Neural progenitor cell (in vitro differentiated cells): ENCODE measurements around the gene GEMIN8. TPM values are rescaled to one million over a fixed set of nuclear protein-coding genes. Genes with fewer than 3 reads are reported as not detected.

Source experiments
- DNase-seq: peaks from one replicate; pipeline ENCODE4 v3.0.0-alpha.2; 2016; ENCODE audit warnings: low spot score
- H2AFZ ChIP-seq: fragments of 200-600 bp; sonication (generic); replicated peaks from 2 replicates; pipeline ENCODE4 v1.6.1; 2016; ENCODE audit warnings: antibody characterized with exemption
- H3F3A ChIP-seq: fragments of 200-600 bp; sonication (generic); 2 replicates; pipeline ENCODE4 v1.6.1; 2016; ENCODE audit warnings: antibody characterized with exemption, low read depth
- H3K27ac ChIP-seq: fragments of 200-600 bp; sonication (generic); 2 replicates; pipeline ENCODE4 v1.5.1; 2016; ENCODE audit warnings: mild to moderate bottlenecking
- H3K27me3 ChIP-seq: fragments of 200-600 bp; sonication (generic); 2 replicates; pipeline ENCODE4 v1.6.1; 2016; ENCODE audit warnings: mild to moderate bottlenecking, moderate library complexity
- H3K36me3 ChIP-seq: fragments of 200-600 bp; sonication (generic); 2 replicates; pipeline ENCODE4 v1.5.1; 2016
- H3K4me1 ChIP-seq: fragments of 200-600 bp; sonication (generic); 2 replicates; pipeline ENCODE4 v1.6.1; 2016; ENCODE audit warnings: mixed run types
- H3K4me2 ChIP-seq: fragments of 200-600 bp; sonication (generic); 2 replicates; pipeline ENCODE4 v1.6.1; 2016
- H3K4me3 ChIP-seq: fragments of 200-600 bp; sonication (generic); 2 replicates; pipeline ENCODE4 v1.5.1; 2016
- H3K79me2 ChIP-seq: fragments of 200-600 bp; sonication (generic); 2 replicates; pipeline ENCODE4 v1.6.1; 2016; ENCODE audit warnings: low read depth
- H3K9ac ChIP-seq: fragments of 200-600 bp; sonication (generic); 2 replicates; pipeline ENCODE4 v1.6.1; 2016
- H3K9me3 ChIP-seq: fragments of 200-600 bp; sonication (generic); 2 replicates; pipeline ENCODE4 v1.5.1; 2016; ENCODE audit warnings: low read depth
- H4K20me1 ChIP-seq: fragments of 200-600 bp; sonication (generic); 2 replicates; pipeline ENCODE4 v1.6.1; 2016; ENCODE audit warnings: low read depth
- H3K27ac Mint-ChIP-seq: 3 replicates; pipeline ENCODE4 v1.8.0; 2021; ENCODE audit warnings: mixed read lengths
- H3K27me3 Mint-ChIP-seq: 2 replicates; pipeline ENCODE4 v1.8.0; 2022; ENCODE audit warnings: low read depth, mild to moderate bottlenecking, inconsistent platforms, moderate library complexity, mixed read lengths; ENCODE audit not compliant: insufficient read depth
- H3K36me3 Mint-ChIP-seq: 3 replicates; pipeline ENCODE4 v1.8.0; 2021; ENCODE audit warnings: mixed read lengths
- H3K4me1 Mint-ChIP-seq: 3 replicates; pipeline ENCODE4 v1.8.0; 2021; ENCODE audit warnings: mixed read lengths
- H3K4me3 Mint-ChIP-seq: 3 replicates; pipeline ENCODE4 v1.8.0; 2021; ENCODE audit warnings: mild to moderate bottlenecking, moderate library complexity, mixed read lengths
- H3K9me3 Mint-ChIP-seq: 3 replicates; pipeline ENCODE4 v1.8.0; 2020; ENCODE audit warnings: mixed read lengths
- EZH2 ChIP-seq: fragments of 200-600 bp; sonication (generic); IDR thresholded peaks from 2 replicates; pipeline ENCODE4 v1.6.1; 2017; ENCODE audit warnings: antibody characterized with exemption, mild to moderate bottlenecking, moderate library complexity
- EZH2phosphoT487 ChIP-seq: fragments of 200-600 bp; sonication (generic); IDR thresholded peaks from 2 replicates; pipeline ENCODE4 v1.6.1; 2017; ENCODE audit warnings: antibody characterized with exemption
- total RNA-seq: library from RNA; depleted of rRNA; stranded (reverse); fragments of >200 nt; gene quantifications from 2 replicates; pipeline ENCODE4 v1.2.3, GENCODE V29; 2015; ENCODE audit warnings: low replicate concordance
- TF ChIP-seq, protein P1 (sequence below): fragments of 200-600 bp; sonication (generic); IDR thresholded peaks from 2 replicates; pipeline ENCODE4 v1.5.1; 2017; ENCODE audit warnings: antibody characterized with exemption, mild to moderate bottlenecking

GEMIN8 gene
- total RNA-seq, 1 donor from 2014 or later, result 18.0 TPM

DNA sequence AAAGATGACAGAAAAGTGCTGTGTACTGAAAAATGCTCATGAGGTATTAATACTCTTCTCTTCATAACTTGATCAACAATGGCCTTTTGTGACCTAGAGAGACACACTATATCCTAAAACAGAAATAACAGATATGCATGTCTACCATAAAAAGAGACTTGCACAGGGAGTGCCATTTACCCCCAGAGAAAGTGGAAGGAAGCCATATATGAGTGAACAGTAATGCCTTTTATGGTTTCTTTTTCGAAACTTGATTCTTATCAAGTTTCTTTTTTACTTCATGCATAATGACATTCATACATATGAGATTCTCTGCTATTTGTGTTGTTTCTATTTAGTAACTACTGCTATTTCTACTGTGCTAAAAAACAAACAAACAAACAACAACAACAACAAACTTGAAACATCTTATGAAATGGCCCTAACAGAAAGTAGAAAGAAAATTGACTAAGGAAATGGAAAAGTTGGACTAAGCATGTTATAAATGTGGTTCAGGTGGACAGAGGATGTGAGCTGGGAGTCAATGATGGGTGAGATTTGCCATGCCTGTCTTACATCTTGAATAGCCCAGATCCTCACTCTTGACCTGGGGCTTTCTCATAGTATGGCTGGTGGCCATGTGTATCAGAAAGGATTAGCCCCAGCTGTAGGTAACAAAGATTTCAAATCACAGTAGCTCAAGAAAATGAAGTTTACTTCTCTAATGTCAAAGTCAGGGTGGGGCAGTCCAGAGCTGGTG lies 43.8 kb downstream of the GEMIN8 start:
- H3K27me3 ChIP-seq, result no peaks in the 10 kb centered on the region
- H3K27me3 Mint-ChIP-seq, result peaks cover 3% of the 10 kb centered on the region
- H3K79me2 ChIP-seq, result no peaks in the 10 kb centered on the region
- no peaks in the 10 kb centered on the region for H3K36me3 ChIP-seq
- no peak overlapping the region for H3K9ac ChIP-seq
- no peak overlapping the region for H2AFZ ChIP-seq
- no peak overlapping the region for H3K27ac Mint-ChIP-seq
- no peaks in the 10 kb centered on the region for H3F3A ChIP-seq
- no peak overlapping the region for H3K4me2 ChIP-seq
- DNase-seq, result no peak
- H3K36me3 Mint-ChIP-seq, result no peaks in the 10 kb centered on the region
- H3K4me3 ChIP-seq, result no peak overlapping the region
- no peaks in the 10 kb centered on the region for H3K4me1 Mint-ChIP-seq
- H3K27ac ChIP-seq, result no peak overlapping the region
- TF ChIP-seq EZH2phosphoT487 (no peak), EZH2 (no peak)
- TF ChIP-seq, protein P1, sequence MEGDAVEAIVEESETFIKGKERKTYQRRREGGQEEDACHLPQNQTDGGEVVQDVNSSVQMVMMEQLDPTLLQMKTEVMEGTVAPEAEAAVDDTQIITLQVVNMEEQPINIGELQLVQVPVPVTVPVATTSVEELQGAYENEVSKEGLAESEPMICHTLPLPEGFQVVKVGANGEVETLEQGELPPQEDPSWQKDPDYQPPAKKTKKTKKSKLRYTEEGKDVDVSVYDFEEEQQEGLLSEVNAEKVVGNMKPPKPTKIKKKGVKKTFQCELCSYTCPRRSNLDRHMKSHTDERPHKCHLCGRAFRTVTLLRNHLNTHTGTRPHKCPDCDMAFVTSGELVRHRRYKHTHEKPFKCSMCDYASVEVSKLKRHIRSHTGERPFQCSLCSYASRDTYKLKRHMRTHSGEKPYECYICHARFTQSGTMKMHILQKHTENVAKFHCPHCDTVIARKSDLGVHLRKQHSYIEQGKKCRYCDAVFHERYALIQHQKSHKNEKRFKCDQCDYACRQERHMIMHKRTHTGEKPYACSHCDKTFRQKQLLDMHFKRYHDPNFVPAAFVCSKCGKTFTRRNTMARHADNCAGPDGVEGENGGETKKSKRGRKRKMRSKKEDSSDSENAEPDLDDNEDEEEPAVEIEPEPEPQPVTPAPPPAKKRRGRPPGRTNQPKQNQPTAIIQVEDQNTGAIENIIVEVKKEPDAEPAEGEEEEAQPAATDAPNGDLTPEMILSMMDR, result no peak
- peaks cover under 1% of the 10 kb centered on the region for H3K4me1 ChIP-seq
- no peaks in the 10 kb centered on the region for H4K20me1 ChIP-seq
- peaks cover 1% of the 10 kb centered on the region for H3K9me3 ChIP-seq
- H3K4me3 Mint-ChIP-seq, result no peak overlapping the region
- no peaks in the 10 kb centered on the region for H3K9me3 Mint-ChIP-seq

DNA sequence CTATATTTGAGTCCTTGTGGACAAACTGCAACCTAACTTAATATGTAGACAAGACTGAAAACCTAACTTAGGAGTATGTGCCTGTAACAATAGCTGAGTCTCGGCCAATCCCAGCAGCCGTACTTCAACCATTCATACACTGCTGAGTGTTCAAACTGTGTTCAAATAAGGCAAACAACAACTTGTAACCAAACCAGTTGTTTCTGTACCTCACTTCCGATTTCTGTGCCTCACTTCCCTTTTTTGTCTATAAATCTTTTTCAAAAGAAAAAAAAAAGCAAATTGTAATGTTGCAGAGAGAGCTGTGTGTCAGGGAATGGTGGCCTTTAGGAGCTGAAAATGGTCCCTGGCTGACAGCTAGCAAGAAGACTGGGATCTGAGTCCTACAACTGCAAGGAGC lies 46.0 kb downstream of the GEMIN8 start:
- Histone ChIP-seq H3K36me3 (no peaks in the 10 kb centered on the region), H2AFZ (no peak overlapping the region), H3K4me1 (no peaks in the 10 kb centered on the region), H3K9me3 (peaks cover 6% of the 10 kb centered on the region), H3K9ac (no peak overlapping the region), H4K20me1 (no peaks in the 10 kb centered on the region), H3F3A (no peaks in the 10 kb centered on the region), H3K4me3 (no peak overlapping the region), H3K79me2 (no peaks in the 10 kb centered on the region), H3K4me2 (no peak overlapping the region), H3K27ac (no peak overlapping the region), H3K27me3 (no peaks in the 10 kb centered on the region)
- Mint-ChIP-seq H3K9me3 (no peaks in the 10 kb centered on the region), H3K4me3 (no peak overlapping the region), H3K36me3 (no peaks in the 10 kb centered on the region), H3K27ac (no peak overlapping the region), H3K4me1 (no peaks in the 10 kb centered on the region), H3K27me3 (peaks cover 2% of the 10 kb centered on the region)
- no peak for DNase-seq
- no peak for TF ChIP-seq EZH2phosphoT487

DNA sequence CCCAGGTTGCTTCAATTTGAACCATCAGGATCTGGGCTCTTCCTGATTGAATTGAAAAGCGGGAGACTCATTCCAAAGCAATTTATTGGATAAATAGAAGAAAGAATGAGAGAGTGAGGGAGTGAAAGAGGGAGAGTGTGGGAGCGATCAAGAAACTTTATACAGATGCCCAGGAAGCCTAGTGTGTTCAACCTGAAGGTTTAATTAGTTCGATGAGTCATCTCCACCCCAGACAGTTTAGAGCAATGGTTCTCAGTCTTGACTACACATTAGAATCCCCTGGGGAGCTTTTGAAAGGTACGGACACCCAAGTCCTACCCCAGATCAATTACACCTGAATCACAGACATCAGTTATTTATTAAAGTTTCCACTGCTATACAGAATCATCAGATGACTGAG lies 61.5 kb downstream of the GEMIN8 start:
- Histone ChIP-seq H4K20me1 (no peaks in the 10 kb centered on the region), H3K27ac (no peak overlapping the region), H3F3A (no peaks in the 10 kb centered on the region), H3K27me3 (no peaks in the 10 kb centered on the region), H3K4me3 (no peak overlapping the region), H3K9ac (no peak overlapping the region), H3K4me2 (no peak overlapping the region), H3K4me1 (no peaks in the 10 kb centered on the region), H3K36me3 (no peaks in the 10 kb centered on the region), H3K9me3 (no peaks in the 10 kb centered on the region), H2AFZ (no peak overlapping the region), H3K79me2 (no peaks in the 10 kb centered on the region)
- no peak overlapping the region for H3K27ac Mint-ChIP-seq
- TF ChIP-seq EZH2phosphoT487 (no peak), EZH2 (no peak)
- TF ChIP-seq, protein P1, result no peak
- no peak overlapping the region for H3K4me3 Mint-ChIP-seq
- H3K27me3 Mint-ChIP-seq, result no peaks in the 10 kb centered on the region
- peaks cover 8% of the 10 kb centered on the region for H3K9me3 Mint-ChIP-seq
- H3K4me1 Mint-ChIP-seq, result no peaks in the 10 kb centered on the region
- H3K36me3 Mint-ChIP-seq, result no peaks in the 10 kb centered on the region
- no peak for DNase-seq

DNA sequence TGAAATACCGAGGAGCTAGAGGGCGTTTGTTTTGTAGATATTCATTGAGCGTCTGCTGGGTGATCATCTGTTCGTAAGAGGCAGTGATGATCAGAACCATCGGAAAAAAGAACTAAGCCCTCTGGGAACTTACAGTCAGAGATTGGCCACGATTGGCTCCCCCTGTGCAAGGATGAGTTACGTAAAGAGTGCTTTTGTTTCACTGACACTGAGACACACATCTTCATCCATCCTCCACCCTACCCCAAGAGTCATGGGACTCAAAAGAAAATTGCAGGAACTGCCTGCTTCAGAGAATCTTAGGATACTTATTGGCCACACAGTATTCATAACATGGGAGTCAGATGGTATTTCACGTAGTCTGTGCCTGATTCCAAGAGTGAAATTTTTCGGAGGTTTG lies 62.1 kb downstream of the GEMIN8 start:
- Histone ChIP-seq H3F3A (no peaks in the 10 kb centered on the region), H3K36me3 (no peaks in the 10 kb centered on the region), H3K4me3 (no peak overlapping the region), H3K4me1 (no peaks in the 10 kb centered on the region), H3K27me3 (no peaks in the 10 kb centered on the region), H2AFZ (no peak overlapping the region), H3K9me3 (no peaks in the 10 kb centered on the region), H3K9ac (no peak overlapping the region), H3K79me2 (no peaks in the 10 kb centered on the region), H3K4me2 (no peak overlapping the region), H4K20me1 (no peaks in the 10 kb centered on the region), H3K27ac (no peak overlapping the region)
- Mint-ChIP-seq H3K9me3 (peaks cover 7% of the 10 kb centered on the region), H3K36me3 (no peaks in the 10 kb centered on the region), H3K27ac (no peak overlapping the region), H3K27me3 (no peaks in the 10 kb centered on the region), H3K4me3 (no peak overlapping the region), H3K4me1 (no peaks in the 10 kb centered on the region)
- TF ChIP-seq EZH2phosphoT487, result no peak
- TF ChIP-seq EZH2, result no peak
- TF ChIP-seq, protein P1, result no peak
- DNase-seq, result no peak
